Eye (tissue), 1 donor: ENCODE results near the gene VTI1B.
A peak's percentile ranks its signal among the peaks of the same experiment; 100 is the strongest.

Experiments used
- DNase-seq: peaks from one replicate; pipeline ENCODE4 v3.0.0-alpha.2; 2015

VTI1B gene

GRCh38 chr14:67675219-67675582 is 769 bp upstream of the VTI1B start:
- no peak for DNase-seq

DNA sequence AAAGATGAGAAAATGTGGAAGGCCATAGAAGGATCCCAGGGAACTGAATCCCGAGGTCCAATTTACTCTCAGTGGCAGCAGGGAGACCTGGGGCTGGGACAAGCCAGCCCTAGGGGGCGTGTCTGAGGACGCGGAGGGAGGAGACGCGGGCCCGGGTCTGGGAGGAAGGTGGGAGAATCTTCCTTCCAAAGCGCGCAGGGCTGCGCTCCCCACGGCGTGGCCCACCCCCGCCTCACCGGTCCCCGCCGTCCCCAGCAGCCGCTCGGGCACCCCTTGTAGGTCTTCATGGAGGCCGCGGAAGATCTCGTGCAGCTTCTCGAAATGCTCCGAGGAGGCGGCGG is 323 bp downstream of the VTI1B start:
- DNase-seq, result peak; percentile 89

GRCh38 chr14:67673451-67673850 is 981 bp downstream of the VTI1B start:
- no peak for DNase-seq

GRCh38 chr14:67668559-67668958 is 5.9 kb downstream of the VTI1B start:
- no peak for DNase-seq

DNA sequence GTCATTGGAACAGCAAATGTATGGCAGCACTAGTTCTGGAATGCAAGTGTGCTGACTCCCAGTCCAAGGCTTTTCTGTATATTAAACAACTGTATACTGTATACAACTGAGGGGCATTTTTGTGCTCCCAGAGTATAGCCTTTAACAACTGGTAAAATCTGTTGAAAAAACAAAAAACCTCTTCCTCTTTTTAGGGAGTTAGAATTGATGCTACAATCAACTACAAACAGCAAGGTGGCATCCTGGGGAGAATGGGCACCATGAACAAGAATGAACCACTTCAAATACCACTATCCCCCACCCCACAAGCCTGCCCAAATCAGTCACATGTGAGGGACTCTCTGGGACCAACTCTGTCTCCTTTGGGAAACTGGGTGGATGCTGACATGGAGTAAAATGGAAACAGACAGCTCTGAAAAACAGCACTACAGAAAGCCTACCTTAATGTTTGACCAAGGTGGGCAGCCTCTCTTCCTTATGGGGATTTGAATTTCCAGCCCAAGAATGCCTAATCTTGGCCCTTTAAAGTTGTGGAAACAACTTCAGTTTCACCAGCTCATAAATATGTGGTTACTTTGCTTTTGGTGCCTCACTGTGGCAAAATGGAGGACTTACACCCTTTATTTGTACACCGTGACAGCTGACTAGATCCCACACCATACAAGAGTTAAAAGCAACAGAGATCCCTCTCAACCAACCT is 7.5 kb downstream of the VTI1B start:
- DNase-seq, result peak; percentile 67

DNA sequence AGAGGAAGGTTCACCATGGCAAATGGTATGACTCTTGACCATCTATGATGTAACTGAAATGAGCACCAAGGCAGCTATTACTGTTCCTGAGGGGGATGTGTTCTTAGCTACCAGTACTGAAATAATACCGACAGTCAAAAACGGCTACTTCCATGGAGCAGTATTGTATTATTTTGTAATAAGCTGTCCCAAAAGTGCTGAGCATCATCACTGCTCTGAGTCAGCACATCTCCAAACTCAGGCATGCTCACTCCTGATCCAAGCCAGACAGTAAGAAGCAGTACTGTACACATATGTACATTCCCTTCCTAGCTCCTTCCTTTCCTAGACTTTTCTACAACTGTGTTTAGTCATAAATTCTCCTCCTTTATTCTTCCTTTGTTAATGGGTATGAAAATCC is 8.6 kb downstream of the VTI1B start:
- DNase-seq, result no peak

- DNase-seq, result no peak
Observed at GRCh38 chr14:67663633-67664032, 10.8 kb downstream of the VTI1B start.

GRCh38 chr14:67653651-67654280 is 20.7 kb downstream of the VTI1B start:
- peak; percentile 41 for DNase-seq

- DNase-seq, result no peak
Observed at GRCh38 chr14:67652189-67652588, 22.2 kb downstream of the VTI1B start.

GRCh38 chr14:67650694-67651093 is 23.7 kb downstream of the VTI1B start:
- no peak for DNase-seq

DNA sequence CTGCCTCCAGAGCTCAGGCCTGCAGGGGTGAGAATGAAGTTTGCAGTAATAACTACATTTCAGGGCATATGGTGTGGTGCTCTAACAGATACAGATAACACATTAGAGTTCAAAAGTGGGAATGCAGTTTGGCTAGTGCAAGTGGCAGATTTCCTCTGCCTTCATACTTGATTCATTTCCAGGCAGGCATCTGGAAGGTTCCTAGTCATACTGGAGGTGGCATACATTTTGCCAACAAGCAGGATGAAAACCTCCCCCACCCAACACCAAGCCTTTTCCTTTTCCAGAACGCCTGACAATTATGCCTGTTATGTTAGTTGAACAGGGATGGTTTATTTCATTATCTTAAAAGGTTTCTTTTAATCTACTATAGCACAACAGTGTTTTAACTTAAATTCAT is 24.3 kb downstream of the VTI1B start:
- no peak for DNase-seq

DNA sequence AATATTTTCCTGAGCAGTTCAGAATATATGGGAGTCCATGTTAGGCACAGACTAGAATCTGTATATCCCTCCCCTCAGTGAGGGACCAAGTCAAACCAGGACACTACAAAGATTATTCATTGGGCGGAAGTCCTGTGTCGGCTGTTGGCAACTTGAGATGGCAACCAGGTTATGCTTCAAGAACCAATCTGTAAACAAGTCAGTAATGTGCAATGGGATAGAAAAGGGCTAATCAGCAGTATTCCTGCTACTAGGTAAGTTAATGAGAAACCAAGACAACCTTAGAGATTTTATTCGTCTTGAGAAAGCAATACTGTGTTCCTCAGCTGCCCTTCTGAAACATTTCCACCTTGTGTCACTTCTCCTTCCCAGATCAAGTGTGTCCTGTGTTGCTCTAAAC is 28.3 kb downstream of the VTI1B start:
- DNase-seq, result no peak

- DNase-seq, result no peak
Observed at GRCh38 chr14:67645414-67645813, 29.0 kb downstream of the VTI1B start.

DNA sequence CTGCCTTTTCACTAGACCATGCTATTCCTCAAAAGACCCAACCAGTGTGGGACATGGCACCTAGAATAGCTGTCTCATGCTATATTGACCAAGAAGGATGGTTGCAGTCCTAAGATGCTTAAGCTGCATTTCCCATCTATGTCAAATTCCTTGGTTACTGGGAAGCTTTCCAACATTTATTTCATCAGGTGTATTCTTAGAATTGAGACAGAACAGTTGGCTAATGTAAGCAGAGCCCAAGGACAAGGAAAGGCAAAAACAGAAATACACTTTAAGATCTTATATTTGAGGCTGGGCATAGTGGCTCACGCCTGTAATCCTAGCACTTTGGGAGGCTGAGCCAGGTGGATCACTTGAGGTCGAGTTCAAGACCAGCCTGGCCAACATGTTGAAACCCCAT is 30.0 kb downstream of the VTI1B start:
- DNase-seq, result no peak

GRCh38 chr14:67643713-67644112 is 30.7 kb downstream of the VTI1B start:
- no peak for DNase-seq

GRCh38 chr14:67641902-67642749 is 32.3 kb downstream of the VTI1B start:
- no peak for DNase-seq

DNA sequence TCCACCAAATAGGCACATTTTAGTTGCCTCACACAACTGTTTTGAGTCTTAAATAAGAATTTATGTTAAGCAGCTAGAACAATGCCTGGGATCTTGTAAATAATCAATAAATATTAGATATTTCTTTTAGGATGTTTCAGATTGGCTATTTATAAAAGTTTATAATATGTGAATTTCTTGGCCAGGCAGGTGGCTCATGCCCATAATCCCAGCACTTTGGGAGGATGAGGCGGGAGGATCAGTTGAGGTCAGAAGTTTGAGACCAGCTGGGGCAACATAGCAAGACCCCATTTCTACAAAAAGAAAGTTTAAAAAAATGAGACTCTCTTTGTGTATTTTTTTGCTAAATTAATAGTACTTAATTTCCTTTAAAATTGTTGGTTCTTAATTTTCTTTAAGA is 33.0 kb downstream of the VTI1B start:
- no peak for DNase-seq

DNA sequence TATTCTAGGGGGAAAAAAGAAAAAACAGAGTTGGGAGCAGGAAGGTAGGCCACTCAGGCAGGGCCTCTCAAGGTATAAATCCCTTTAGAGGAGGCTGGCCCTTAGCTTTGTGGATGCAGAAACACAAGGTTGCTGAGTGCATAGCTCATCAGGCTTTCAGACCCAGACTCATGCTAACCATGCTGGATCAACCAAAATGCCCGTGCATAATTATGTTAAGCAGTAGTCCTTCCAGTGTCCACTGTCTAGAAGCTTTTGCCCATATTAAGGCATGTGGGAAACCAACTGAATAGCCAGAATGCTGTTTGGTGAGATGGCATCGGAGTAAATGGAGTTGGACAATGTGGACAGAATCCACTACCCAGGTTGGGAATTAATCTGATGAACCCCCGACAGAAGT is 35.8 kb downstream of the VTI1B start:
- DNase-seq, result no peak

GRCh38 chr14:67636361-67636919 is 38.0 kb downstream of the VTI1B start:
- DNase-seq, result no peak

- DNase-seq, result no peak
Observed at GRCh38 chr14:67633451-67634147, 40.8 kb downstream of the VTI1B start.

GRCh38 chr14:67630938-67631337 is 43.5 kb downstream of the VTI1B start:
- DNase-seq, result no peak

- no peak for DNase-seq
Observed at GRCh38 chr14:67630186-67630585, 44.2 kb downstream of the VTI1B start.

- no peak for DNase-seq
Observed at GRCh38 chr14:67627519-67627918, 46.9 kb downstream of the VTI1B start.
